GM19452 (cell line): ENCODE data around the gene SPATA16.

ENCODE experiments used
- ATAC-seq: cut with Tn5 transposase; IDR thresholded peaks from one replicate; pipeline ENCODE4 v1.9.1; 2021; ENCODE audit not compliant: unreplicated experiment

Gene SPATA16

DNA sequence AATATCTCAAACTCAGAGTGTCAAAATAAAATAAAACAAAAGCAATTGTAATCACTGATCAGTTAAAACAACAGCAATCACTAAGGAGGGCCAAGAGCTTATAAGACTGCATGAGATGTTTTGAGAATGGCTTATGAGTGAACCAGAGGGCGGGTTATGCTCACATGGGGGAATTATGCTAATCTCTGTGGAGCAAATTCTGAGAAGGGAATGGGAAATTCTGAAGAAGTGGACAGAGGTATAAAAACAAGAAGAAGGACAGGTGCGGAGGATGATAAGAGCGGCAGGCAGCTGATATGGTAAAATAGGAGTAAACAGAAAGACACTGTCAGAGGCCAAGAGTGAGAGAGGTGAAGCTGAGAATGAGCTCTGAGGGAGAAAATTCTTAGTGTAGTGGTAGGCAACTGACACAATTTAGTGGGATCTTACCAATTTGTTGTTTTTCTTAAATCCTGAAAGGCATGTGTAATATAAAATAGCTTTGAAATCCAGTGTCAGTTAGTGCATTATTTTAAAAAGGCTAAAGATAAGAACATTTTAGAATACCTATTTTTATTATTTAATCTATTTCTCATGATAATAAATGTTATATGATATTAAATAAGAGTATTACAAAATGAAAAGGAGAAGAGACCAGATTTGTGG, 133.8 kb downstream of the SPATA16 start:
- ATAC-seq: no peak

DNA sequence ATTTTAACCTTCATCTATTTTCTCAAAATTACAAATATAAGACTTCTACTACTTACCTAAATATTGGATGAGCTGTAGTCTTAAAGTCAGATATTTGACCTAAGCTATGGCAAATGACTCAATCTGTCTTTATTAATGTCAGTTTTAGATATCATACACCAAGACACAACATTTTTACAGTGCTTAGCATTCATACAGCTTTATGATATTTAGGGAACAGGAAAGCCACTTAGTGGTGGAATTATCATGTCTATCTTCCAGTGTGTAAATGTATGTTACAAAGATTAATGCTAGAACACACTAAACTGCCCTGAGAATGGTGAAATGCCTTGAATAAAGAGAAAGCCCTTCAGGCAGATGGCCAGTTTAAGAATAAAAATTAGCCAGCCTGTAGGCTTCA, 135.0 kb downstream of the SPATA16 start:
- ATAC-seq: no peak

DNA sequence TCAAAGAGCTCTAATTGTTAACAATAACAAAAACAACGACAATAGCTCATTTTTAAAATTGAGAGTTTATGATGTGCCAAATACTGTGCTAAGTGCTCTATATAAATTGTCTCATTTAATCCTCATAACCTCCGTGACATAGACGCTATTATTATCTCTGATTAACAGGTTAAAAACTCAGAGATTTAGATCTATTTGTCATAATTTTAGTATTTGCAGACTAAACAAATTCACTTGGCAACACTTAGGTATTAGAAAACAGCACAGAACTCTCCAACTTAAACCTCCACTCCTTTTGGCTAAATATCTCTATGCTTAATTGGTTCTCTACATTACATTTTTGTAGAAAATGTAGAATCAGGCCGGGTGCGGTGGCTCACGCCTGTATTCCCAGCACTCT, 136.4 kb downstream of the SPATA16 start:
- no peak for ATAC-seq

DNA sequence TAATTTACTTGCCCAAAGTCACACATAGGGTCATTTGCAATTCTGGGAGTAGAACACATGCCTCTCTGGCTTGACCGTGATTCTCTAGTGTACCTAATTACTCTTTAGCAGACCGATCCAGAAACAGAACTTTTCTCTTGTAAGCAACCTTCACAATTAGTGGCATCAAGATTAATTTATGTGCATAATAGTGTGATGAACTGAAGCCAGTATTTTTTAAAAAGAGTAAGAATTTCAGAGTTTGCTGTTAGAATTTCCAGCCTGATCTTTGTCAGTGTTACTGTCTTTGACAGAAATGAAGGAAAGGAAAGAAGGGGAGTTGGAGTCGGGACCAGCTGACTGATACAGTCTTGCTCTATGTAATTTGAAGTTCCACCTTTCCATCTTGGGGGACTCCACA, 137.1 kb downstream of the SPATA16 start:
- ATAC-seq: no peak

DNA sequence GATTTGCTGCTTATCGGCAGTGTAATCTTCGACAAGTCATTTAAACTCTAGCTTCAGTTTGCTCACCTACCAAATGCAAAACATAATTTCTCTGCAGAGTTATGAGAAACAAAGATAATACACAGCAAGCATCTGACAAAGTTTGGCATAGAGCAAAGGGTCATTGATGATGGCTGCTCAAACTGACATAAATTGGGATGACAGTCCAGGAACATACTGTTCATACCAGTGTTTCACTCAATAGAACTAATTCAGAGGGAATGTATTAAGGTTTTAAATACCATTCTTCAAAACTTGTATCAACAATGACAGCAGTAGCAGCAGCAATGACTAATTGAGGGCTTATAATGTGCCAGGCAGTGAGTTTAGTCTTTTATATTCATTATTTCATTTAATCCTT, 137.6 kb downstream of the SPATA16 start:
- ATAC-seq: no peak

DNA sequence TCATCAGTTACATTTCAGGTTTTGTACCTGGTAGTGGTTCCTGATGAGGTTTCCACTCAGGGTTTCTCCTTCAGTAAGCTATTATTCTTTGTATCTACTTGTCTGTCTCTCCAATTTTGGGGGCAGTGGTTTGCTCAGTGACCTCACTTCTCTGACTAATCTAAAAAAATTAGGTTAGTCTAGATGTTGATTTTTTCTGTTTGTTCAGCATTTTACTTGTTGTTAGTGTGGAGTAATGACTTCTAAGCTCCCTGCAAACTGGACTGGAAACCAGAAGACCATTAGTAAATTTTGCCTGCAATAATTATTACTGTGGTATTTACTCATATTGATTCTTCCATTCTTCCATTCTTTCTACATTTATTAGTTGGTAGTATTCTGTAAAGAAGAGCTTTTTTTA, 139.4 kb downstream of the SPATA16 start:
- ATAC-seq: no peak

DNA sequence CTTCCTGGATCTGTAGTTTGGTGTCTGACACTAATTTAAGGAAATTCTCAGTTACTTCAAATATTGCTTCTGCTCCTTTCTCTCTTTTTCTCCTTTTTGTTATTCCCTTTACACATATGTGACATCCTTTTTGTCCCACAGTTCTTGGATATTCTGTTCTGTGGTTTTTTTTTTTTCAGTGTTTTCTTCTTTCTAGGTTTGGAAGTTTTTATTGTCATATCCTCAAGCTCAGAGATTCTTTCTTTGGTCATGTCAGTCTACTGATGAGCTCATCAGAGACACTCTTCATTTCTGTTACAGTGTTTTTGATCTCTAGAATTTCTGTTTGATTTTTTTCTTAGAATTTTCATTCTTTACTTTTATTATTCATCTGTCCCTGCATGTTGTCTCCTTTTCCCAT, 140.5 kb downstream of the SPATA16 start:
- ATAC-seq: no peak

DNA sequence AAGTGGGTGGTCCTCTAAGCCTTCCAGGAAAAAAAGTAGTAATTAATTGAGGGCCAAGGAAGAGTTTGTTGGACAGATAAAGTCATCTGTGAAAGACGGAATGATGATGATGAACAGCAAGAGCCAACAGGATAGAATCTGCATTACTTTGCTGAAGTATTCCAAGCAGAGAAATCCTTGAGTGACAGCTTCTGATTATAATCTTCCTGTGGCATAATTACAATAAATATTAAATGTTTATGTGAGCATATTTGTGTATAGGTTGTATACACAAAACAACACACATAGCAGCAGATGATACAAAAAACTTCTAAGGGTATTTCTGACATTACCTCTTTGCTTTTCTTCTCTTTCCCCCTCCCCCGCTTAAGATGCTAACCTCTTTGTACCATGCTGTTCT, 147.6 kb downstream of the SPATA16 start:
- ATAC-seq: no peak

DNA sequence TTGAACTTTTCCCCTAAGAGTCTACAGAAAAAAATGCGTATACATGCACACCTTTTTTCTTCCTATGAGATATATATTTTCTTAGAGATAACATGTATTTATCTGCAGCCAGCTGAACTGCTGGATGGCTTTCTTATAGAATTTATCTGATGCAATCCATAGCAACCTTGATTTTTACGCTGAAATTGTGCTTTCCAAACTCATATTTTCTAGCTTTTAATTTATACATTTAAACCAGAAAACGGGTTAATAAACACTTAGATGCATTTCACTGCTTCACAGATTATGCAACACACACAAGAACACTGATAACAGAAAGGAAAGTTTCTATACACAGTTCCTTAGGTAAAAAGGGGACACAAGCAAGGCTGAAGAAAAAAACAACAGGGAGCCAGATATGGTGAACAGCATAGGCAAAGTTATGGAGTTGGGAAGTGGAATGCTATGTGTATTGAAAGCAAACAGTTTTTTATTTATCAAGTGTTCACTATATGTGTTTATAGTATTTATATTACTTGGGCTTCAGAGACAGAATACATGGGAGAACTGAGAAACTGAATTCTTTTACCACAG, 149.5 kb downstream of the SPATA16 start:
- no peak for ATAC-seq

DNA sequence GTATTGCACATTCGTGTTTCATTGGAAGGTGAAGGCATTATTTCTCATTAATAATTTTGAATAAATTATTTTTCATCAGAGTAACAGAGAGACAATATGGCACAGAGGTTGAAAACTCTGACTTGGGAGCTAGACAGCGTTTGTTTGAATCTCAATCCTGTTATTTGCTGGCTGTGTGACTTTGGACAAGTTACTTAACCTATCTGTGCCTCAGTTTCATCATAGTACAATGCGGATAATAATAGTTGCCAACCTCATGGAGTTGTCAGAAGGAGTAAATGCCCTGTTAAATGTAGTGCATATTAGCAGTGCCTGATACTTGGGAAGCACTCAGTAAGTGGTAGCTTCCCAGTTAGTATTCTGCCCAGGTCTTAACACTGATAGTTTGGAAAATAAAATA, 151.7 kb downstream of the SPATA16 start:
- no peak for ATAC-seq

DNA sequence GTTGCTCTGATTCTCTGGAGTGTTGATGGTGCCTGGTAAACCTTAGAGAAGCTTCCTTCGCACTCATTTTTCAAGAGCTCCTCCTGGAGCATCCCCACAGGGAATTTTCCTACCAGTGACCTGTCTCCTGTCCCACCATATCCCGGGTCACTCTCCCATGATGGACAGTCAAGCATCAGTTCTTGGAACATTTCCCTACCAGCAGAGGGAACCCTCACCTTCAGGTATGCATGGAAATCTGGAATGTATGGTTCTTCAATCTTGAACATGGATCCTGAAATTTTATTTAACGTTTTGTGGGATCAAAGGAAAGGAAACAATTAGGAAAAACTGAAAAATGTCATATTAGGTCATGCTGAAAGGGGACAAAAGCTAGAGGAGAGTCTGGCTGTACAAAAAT, 153.8 kb downstream of the SPATA16 start:
- no peak for ATAC-seq

DNA sequence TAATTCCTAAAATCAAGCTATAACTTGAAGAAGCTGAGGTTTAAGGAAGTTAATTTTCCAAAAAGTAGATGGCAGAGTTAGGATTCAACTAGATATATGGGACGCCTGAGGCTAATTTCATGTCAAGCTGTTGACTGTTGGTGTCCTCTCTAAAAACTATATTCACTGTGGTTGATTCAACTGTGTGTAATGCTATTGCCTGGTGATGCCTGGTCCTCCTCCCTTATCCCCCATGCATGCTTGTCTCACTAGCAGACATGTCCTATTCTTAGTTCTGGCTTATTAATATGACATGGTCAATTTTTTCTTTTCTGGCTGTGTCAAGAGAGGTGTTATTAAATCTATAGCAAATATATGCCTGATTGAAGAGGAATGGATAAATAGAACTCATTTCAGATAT, 156.1 kb downstream of the SPATA16 start:
- ATAC-seq: no peak

DNA sequence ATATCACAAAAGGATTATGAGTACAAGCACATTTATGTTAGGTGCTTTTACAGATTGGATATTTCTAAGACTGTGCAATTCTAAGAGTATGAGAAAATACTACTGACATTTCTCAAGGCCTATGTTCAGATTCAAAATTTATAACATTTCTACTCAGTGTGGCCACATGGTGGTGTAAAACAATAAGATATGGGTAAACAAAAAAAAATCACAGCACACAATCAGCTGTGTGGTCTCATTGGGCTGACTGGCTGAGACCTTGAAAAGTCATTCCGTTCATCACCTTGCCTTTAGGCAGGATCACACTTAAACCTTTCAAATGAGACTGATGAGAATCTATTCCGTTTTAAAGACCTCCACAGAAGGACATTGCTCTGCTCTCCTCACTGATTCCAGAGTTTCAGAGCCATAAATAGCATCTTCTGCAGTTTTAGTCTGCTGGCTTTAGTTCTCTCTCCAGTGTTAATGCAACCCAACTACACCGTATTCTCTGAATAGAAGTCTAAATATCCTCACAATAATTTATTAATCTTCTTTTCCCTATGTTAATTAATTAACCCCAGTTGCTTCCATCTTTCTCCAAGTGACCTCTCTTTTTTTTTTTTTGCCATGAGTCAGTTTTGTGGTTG, 158.2 kb downstream of the SPATA16 start:
- no peak for ATAC-seq

DNA sequence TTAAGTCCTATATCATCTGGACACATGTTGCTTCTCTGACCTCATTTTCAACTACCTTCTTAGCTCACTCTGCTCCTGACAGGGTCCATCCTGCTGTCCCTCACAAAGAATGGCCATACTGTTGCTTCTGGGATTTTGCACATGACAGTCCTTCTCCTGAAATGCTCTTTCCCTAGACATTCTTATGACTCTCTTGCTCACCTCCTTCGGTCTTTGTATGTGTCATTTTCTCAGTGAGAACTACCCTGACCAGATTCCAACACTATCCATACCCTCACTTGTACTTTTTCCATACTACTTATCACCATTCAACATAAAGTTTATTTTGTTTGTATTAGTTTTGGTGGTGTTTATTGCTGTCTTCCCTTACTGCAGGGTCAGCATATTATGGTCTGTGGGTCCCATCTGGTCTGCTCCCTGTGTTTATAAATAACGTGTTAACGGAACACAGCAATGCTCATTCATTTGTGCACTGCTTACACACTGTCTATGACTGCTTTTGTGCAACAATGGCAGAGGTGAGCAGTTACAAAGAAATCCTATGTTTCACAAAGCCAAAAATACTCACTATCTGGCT, 159.5 kb downstream of the SPATA16 start:
- ATAC-seq: no peak

DNA sequence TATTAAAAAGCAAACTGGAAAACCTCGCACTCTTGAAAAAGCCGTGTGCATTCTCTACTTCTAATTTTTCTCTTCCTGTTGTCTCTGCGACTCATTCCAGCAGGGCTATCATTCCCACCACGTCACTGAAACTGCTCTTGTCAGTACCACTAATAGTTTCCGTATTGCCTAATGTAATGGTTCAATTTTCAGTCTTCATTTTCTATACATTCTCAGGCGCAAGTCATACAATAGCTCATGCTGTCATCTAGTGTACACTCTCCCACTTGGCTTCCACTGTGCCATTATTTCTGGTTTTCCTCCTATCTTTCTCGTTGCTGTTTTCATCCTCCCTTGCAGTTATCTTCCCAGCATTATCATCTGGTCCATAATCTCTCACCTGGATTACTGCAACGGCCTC, 160.2 kb downstream of the SPATA16 start:
- no peak for ATAC-seq

DNA sequence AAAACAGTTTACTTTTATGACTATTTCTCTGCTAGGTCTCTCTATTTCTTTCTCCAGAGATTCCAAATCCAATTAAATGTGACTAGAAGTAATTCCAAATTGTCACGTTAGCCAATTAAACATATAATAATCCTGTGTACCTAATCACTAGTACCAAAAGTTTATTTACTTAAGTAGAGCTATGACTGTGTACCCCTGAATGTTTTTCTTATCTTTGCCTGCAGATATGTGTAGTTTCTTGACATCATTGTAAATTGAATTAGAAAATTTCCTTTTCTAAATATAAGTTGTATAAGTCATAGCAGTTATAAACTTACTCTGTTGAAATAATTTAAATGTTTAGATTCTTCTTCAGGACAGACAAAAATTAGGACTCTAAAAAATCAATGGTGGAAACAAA, 163.3 kb downstream of the SPATA16 start:
- no peak for ATAC-seq

DNA sequence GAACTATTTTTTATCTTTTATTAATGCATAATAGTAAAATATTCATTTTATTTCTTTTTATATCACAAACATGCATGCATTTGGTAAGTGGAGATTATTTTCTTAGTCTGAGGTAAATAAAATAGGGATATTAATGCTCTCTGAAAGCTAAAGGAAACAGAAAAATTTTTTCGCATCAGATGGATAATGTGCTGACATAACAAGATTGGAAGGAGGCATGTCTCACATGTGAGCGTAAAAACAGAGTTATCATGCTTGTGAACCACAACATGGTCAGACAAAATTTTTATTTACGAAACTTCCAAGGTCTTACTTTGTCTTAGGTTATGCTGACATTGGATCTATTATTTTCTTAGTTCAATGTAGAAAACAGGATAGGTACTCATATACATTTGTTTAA, 166.1 kb downstream of the SPATA16 start:
- ATAC-seq: no peak

DNA sequence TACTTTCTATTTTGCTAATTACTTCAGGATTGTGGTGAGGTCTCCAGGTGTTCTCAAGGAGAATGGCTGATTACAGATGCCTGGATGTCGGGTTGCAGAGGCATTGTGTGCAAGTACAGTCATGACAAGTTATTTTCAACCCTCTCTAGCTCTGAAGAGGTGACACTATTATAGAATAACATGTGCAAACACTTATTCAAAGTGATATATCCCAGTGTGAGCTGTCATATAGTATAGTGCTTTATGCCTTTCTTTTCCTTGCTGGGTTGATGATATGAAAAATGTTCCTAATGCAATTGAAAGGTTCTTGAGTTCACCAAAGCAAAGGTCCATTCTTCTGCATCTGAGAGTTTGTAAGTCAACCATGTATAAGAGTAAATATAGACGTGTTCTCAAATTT, 167.2 kb downstream of the SPATA16 start:
- no peak for ATAC-seq

DNA sequence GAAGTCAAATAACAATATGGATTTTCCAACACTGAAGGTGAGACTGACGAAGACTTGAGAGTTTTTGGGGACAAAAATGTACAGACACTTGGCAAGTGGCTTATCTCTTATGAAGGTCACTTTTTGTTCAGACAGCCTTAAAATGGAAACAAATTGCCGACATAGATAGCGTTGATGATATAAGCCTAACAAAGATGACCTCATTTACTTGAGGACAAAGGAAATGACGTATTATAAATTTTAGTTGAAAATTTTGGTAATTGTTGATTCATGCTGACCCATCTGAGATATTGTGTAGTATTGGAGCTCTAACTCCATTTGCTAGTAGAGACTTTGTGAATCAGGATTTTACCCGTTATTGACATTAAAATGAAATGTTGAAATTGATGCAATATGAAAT, 168.3 kb downstream of the SPATA16 start:
- ATAC-seq: no peak

DNA sequence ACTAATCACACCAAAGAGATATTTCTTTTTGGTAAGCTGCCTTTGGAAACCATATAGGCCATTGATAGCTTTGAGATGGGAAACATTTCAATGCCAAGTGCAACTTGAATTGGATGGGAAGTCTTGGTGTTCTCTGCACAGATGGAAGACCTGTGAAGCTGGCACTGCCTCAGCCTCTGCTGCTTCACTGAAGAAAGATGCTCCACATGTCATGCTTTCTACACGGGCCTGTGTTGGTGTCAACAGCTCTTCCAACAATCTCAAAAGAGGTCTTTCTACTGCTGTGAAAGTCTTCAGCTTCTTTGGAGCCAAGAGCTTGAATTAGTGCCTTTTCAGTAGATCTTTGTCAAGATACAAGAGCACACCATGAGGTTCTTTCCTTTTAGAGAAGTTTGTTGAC, 169.0 kb downstream of the SPATA16 start:
- ATAC-seq: no peak

DNA sequence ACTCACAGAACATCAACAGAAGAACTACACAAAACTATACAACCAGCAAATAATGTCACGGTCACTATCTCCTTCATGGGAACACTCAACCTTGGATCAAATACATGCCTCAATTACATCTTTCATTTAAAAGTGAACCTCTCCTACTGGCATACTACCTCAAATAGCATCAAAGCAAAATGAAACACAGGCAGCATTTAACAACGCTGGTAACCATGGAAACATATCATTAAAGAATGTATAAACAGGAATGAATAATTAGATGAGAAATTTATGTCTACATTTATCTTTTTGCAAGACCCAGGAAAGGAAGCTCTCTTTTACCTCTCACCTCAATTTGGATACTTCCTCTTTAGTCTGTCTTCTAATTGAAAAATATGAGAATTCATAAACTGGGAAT, 172.4 kb downstream of the SPATA16 start:
- ATAC-seq: no peak

DNA sequence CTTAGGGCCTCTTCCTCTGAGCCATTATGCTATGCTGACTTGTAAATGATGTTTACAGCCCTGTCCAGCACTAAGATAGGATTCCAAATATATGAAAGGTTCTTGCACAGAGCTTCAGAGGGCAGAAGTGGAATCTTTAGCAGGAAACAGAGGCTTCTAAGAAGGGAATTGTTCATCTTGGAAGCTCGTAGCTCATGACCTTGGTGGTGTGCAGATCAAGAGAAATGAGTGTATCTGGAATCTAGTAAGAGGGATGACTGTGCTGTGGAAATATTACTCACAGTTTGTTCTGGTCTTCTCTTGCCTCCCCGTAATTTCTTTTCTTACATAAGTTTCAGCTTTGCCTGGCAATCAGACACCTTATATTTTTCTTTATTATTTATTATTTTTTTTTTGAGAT, 175.8 kb downstream of the SPATA16 start:
- no peak for ATAC-seq
